Measurements from ENCODE around the gene MESD. TPM values are rescaled to one million over a fixed set of nuclear protein-coding genes. Genes with fewer than 3 reads are reported as not detected.
A peak's percentile ranks its signal among the peaks of the same experiment; 100 is the strongest.

MESD gene
- total RNA-seq, 1 donor from 2014 or later, result 21.9 TPM

DNA sequence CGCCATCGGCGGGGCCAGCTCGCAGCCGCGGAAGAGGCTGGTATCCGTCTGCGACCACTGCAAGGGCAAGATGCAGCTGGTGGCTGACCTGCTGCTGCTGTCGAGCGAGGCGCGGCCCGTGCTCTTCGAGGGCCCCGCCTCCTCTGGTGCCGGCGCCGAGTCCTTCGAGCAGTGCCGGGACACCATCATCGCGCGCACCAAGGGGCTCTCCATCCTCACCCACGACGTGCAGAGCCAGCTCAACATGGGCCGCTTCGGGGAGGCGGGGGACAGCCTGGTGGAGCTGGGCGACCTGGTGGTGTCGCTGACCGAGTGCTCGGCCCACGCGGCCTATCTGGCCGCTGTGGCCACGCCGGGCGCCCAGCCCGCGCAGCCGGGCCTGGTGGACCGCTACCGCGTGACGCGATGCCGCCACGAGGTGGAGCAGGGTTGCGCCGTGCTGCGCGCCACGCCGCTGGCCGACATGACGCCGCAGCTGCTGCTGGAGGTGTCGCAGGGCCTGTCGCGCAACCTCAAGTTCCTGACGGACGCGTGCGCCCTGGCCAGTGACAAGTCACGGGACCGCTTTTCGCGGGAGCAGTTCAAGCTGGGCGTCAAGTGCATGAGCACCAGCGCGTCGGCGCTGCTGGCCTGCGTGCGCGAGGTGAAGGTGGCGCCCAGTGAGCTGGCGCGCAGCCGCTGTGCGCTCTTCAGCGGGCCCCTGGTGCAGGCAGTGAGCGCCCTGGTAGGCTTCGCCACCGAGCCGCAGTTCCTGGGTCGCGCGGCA lies 12.9 kb upstream of the MESD start:
- H3K27me3 Mint-ChIP-seq (ENCODE audit: unreplicated experiment), result peaks cover 5% of the 10 kb centered on the region
- peaks cover 8% of the 10 kb centered on the region for H3K9me3 Mint-ChIP-seq (ENCODE audit: unreplicated experiment)
- no peak overlapping the region for H3K27ac Mint-ChIP-seq (ENCODE audit: unreplicated experiment)
- peaks cover 12% of the 10 kb centered on the region for H3K4me1 Mint-ChIP-seq (ENCODE audit: low read depth, unreplicated experiment)
- H3K4me3 Mint-ChIP-seq (ENCODE audit: unreplicated experiment), result peak overlapping the region; percentile 65
- H3K36me3 Mint-ChIP-seq (ENCODE audit: unreplicated experiment), result no peaks in the 10 kb centered on the region
- DNase-seq, result peak; percentile 53
- TF ChIP-seq, protein P1, sequence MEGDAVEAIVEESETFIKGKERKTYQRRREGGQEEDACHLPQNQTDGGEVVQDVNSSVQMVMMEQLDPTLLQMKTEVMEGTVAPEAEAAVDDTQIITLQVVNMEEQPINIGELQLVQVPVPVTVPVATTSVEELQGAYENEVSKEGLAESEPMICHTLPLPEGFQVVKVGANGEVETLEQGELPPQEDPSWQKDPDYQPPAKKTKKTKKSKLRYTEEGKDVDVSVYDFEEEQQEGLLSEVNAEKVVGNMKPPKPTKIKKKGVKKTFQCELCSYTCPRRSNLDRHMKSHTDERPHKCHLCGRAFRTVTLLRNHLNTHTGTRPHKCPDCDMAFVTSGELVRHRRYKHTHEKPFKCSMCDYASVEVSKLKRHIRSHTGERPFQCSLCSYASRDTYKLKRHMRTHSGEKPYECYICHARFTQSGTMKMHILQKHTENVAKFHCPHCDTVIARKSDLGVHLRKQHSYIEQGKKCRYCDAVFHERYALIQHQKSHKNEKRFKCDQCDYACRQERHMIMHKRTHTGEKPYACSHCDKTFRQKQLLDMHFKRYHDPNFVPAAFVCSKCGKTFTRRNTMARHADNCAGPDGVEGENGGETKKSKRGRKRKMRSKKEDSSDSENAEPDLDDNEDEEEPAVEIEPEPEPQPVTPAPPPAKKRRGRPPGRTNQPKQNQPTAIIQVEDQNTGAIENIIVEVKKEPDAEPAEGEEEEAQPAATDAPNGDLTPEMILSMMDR (IDR thresholded peaks at IDR 0.05; ENCODE audit: partially characterized antibody, unreplicated experiment), result no peak

DNA sequence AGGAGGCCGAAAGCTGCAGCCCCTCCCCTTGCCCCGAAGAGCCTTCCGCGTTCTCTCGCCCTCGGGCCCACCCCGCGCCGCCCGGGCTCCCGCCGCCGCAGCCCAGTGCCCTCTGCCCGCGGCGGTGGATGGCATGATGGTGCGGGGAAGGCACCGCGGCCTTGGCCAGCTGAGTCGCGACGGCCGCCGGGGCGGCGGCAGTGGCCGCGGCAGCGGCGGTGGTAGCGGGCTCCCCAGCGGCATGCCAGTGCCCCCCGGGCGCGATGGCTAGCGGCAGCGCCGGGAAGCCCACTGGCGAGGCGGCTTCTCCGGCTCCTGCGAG lies 12.4 kb upstream of the MESD start:
- Mint-ChIP-seq H3K4me1 (ENCODE audit: low read depth, unreplicated experiment) (peaks cover 14% of the 10 kb centered on the region), H3K27ac (ENCODE audit: unreplicated experiment) (no peak overlapping the region), H3K9me3 (ENCODE audit: unreplicated experiment) (peaks cover 8% of the 10 kb centered on the region), H3K27me3 (ENCODE audit: unreplicated experiment) (peaks cover 5% of the 10 kb centered on the region), H3K4me3 (ENCODE audit: unreplicated experiment) (peak overlapping the region; percentile 65), H3K36me3 (ENCODE audit: unreplicated experiment) (no peaks in the 10 kb centered on the region)
- TF ChIP-seq, protein P1 (IDR thresholded peaks at IDR 0.05; ENCODE audit: partially characterized antibody, unreplicated experiment), result no peak
- DNase-seq, result peak; percentile 55

- Mint-ChIP-seq H3K9me3 (ENCODE audit: unreplicated experiment) (peaks cover 8% of the 10 kb centered on the region), H3K36me3 (ENCODE audit: unreplicated experiment) (no peaks in the 10 kb centered on the region), H3K27ac (ENCODE audit: unreplicated experiment) (no peak overlapping the region), H3K4me3 (ENCODE audit: unreplicated experiment) (peak overlapping the region; percentile 46), H3K4me1 (ENCODE audit: low read depth, unreplicated experiment) (peaks cover 14% of the 10 kb centered on the region), H3K27me3 (ENCODE audit: unreplicated experiment) (peaks cover 5% of the 10 kb centered on the region)
- TF ChIP-seq, protein P1 (IDR thresholded peaks at IDR 0.05; ENCODE audit: partially characterized antibody, unreplicated experiment), result no peak
- peak; percentile 72 for DNase-seq
These were observed 11.8 kb upstream of the MESD start for GRCh38 chr15:81001152-81002008.

DNA sequence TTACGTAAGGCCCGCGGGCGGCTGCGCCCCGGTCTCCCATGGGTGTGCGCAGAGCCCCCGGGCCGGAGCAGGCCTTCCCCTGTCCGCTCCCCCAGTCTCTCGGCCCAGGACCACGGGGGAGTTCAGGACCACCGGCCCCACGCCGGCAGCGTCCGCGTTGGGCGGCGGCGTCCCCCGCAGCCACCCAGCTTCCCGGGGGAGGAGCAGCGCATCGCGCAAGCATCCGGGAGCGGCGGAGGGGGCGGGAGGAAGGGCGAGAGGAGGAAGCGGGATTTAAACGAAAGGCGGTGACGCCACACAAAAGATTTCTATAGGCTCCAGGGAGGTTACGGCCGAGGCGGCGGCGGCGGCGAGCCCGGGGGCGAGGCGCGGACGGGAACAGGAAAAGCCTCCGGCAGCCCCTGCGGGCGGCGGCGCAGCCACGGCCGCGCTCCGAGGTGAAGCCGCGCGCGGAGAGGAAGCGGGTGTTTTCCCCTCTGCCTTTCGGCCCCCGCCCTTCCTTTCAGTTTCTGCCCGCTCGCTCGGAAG lies 11.1 kb upstream of the MESD start, which contains the start of gene TLNRD1:
Gene TLNRD1, plus strand, starts transcription at position 300 of the 528 bp plus-strand sequence. CDS start 1,349 bp downstream, outside the sequence.
- peak within 1 kb of the TSS; percentile 92 for H3K4me3 Mint-ChIP-seq (ENCODE audit: unreplicated experiment)
- peak; percentile 92 for DNase-seq
- peak within 1 kb of the TSS; percentile 98 for H3K27ac Mint-ChIP-seq (ENCODE audit: unreplicated experiment)
- H3K36me3 Mint-ChIP-seq (ENCODE audit: unreplicated experiment), result no peaks in the 10 kb centered on the region
- TF ChIP-seq, protein P1 (IDR thresholded peaks at IDR 0.05; ENCODE audit: partially characterized antibody, unreplicated experiment), result no peak
- peaks cover 14% of the 10 kb centered on the region for H3K4me1 Mint-ChIP-seq (ENCODE audit: low read depth, unreplicated experiment)
- peaks cover 5% of the 10 kb centered on the region for H3K27me3 Mint-ChIP-seq (ENCODE audit: unreplicated experiment)
- H3K9me3 Mint-ChIP-seq (ENCODE audit: unreplicated experiment), result peaks cover 8% of the 10 kb centered on the region
